DND-41 (cell line): ENCODE data around the gene STAMBPL1.

Experiments used
- ATAC-seq: fragments of 200-7000 bp; cut with Tn5 transposase; 3 replicates; pipeline ENCODE4 v1.9.1; 2021; ENCODE audit warnings: low read depth; ENCODE audit not compliant: insufficient read depth
- DNase-seq: peaks from one replicate; pipeline ENCODE4 v3.0.0-alpha.2; 2020
- H2AFZ ChIP-seq: 2 replicates; pipeline ENCODE4 v1.6.0; 2012; ENCODE audit warnings: low read depth, low read length
- H3K27ac ChIP-seq: 2 replicates; pipeline ENCODE4 v1.5.1; 2012; ENCODE audit warnings: low read length, inconsistent platforms
- H3K27me3 ChIP-seq: fragments of 200-600 bp; sonication (generic); 2 replicates; pipeline ENCODE4 v1.6.0; 2012; ENCODE audit warnings: low read length, mild to moderate bottlenecking, inconsistent platforms; ENCODE audit not compliant: insufficient read depth, poor library complexity
- H3K36me3 ChIP-seq: 2 replicates; pipeline ENCODE4 v1.5.1; 2012; ENCODE audit warnings: low read length, inconsistent platforms; ENCODE audit not compliant: insufficient read depth
- H3K4me1 ChIP-seq: 2 replicates; pipeline ENCODE4 v1.5.1; 2012; ENCODE audit warnings: mild to moderate bottlenecking, low read length; ENCODE audit not compliant: insufficient read depth
- H3K4me2 ChIP-seq: 2 replicates; pipeline ENCODE4 v1.6.0; 2012; ENCODE audit warnings: mild to moderate bottlenecking, moderate library complexity, low read length, inconsistent platforms; ENCODE audit not compliant: insufficient read depth
- H3K4me3 ChIP-seq, 2 experiments: fragments of 200-600 bp in 1 of 2; shearing (Covaris generic) in 1 of 2; 2 replicates each; pipeline ENCODE4 v1.5.1; 2012 to 2016; ENCODE audit warnings: inconsistent platforms in 2 of 2, low read length in 2 of 2, mild to moderate bottlenecking in 2 of 2, low read depth in 1 of 2, moderate library complexity in 1 of 2
- H3K79me2 ChIP-seq: 2 replicates; pipeline ENCODE4 v1.6.0; 2012; ENCODE audit warnings: low read length, inconsistent platforms; ENCODE audit not compliant: insufficient read depth
- H3K9ac ChIP-seq: 2 replicates; pipeline ENCODE4 v1.6.0; 2012; ENCODE audit warnings: low read depth, mild to moderate bottlenecking, inconsistent platforms, low read length, moderate library complexity
- H3K9me3 ChIP-seq: 2 replicates; pipeline ENCODE4 v1.5.1; 2012; ENCODE audit warnings: low read length, moderate library complexity, mild to moderate bottlenecking, inconsistent platforms; ENCODE audit not compliant: insufficient read depth, severe bottlenecking
- H4K20me1 ChIP-seq: 2 replicates; pipeline ENCODE4 v1.6.0; 2012; ENCODE audit warnings: low read length; ENCODE audit not compliant: insufficient read depth
- CTCF ChIP-seq: IDR thresholded peaks from 2 replicates; pipeline ENCODE4 v1.5.1; 2012; ENCODE audit warnings: borderline replicate concordance, low read length, moderate library complexity, mild to moderate bottlenecking; ENCODE audit not compliant: poor library complexity, severe bottlenecking; ENCODE audit errors: extremely low read depth
- EZH2 ChIP-seq: IDR thresholded peaks from 3 replicates; pipeline ENCODE4 v1.6.1; 2012; ENCODE audit warnings: borderline replicate concordance, low read depth, mild to moderate bottlenecking, moderate library complexity, low read length, inconsistent platforms; ENCODE audit not compliant: severe bottlenecking

STAMBPL1 gene

GRCh38 chr10:88840104-88840503, 39.9 kb upstream of the STAMBPL1 start:
- no peaks in the 10 kb centered on the region for H3K9me3 ChIP-seq
- H2AFZ ChIP-seq: no peak overlapping the region
- H3K36me3 ChIP-seq: no peaks in the 10 kb centered on the region
- no peak overlapping the region for H3K4me3 ChIP-seq
- no peak overlapping the region for H3K27ac ChIP-seq
- TF ChIP-seq EZH2 (no peak), CTCF (no peak)
- ATAC-seq (no peak), DNase-seq (no peak)
- H3K9ac ChIP-seq: no peak overlapping the region
- H3K79me2 ChIP-seq: no peaks in the 10 kb centered on the region
- 0 out of 2 replicates have a peak, but pooled peaks cover 3% of the 10 kb centered on the region for H3K4me1 ChIP-seq
- H3K27me3 ChIP-seq: peaks cover 3% of the 10 kb centered on the region
- H3K4me2 ChIP-seq: no peak overlapping the region
- no peaks in the 10 kb centered on the region for H4K20me1 ChIP-seq

GRCh38 chr10:88840881-88841280, 39.2 kb upstream of the STAMBPL1 start:
- DNase-seq (no peak), ATAC-seq (peak; percentile 12; the same call in 1 of the 3 replicates)
- Histone ChIP-seq H3K4me3 (no peak overlapping the region), H3K27ac (no peak overlapping the region), H3K79me2 (no peaks in the 10 kb centered on the region), H3K4me2 (no peak overlapping the region), H3K27me3 (peaks cover 3% of the 10 kb centered on the region), H3K4me1 (no peaks in the 10 kb centered on the region), H3K36me3 (no peaks in the 10 kb centered on the region), H3K9ac (no peak overlapping the region), H4K20me1 (no peaks in the 10 kb centered on the region), H2AFZ (no peak overlapping the region), H3K9me3 (no peaks in the 10 kb centered on the region)
- TF ChIP-seq CTCF: no peak
- TF ChIP-seq EZH2: no peak

- H3K4me1 ChIP-seq: no peaks in the 10 kb centered on the region
- H3K36me3 ChIP-seq: no peaks in the 10 kb centered on the region
- no peak overlapping the region for H2AFZ ChIP-seq
- ATAC-seq (peak; percentile 37; the same call in 1 of the 3 replicates), DNase-seq (no peak)
- no peak overlapping the region for H3K4me3 ChIP-seq
- H3K4me2 ChIP-seq: no peak overlapping the region
- no peaks in the 10 kb centered on the region for H3K79me2 ChIP-seq
- peaks cover 3% of the 10 kb centered on the region for H3K27me3 ChIP-seq
- H4K20me1 ChIP-seq: no peaks in the 10 kb centered on the region
- H3K9me3 ChIP-seq: no peaks in the 10 kb centered on the region
- no peak overlapping the region for H3K9ac ChIP-seq
- H3K27ac ChIP-seq: no peak overlapping the region
- TF ChIP-seq CTCF: no peak
- TF ChIP-seq EZH2: no peak
These were observed 38.5 kb upstream of the STAMBPL1 start for GRCh38 chr10:88841316-88842111.
